ENCODE data around the gene XPC.

DNA sequence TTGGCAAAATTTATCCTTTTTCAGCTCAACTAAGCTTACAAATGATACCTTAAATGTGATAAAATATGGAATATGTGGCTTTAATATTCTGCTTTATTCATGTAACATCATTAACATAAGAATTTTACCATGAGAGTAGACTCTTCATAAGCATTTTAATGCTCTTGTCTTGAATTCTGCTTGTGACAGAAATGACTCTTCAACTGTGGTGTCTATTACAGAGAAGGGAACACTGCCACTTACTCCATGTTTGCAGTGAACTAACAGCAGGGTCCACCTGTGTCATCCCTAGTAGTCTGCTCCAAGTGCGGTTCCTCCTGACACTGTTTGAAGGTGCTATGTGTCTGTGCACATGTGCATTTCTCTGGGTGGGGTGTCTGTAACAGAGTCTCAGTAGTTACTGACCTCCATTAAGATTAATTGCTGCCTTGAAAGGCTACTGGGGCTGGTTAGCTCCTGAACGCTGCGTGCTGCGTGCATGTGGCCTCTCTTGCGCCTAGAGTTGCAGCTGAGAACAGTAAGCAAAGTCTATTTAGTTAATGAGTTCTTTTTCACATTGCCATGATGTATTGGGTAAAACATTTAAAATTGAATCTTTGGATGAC is 8.6 kb upstream of the XPC start:
- no peak for TF ChIP-seq POLR2AphosphoS5 (IDR thresholded peaks at IDR 0.05; ENCODE audit: low read depth, low read length)
- TF ChIP-seq TAF1 (IDR thresholded peaks at IDR 0.05; ENCODE audit: borderline replicate concordance, insufficient read depth, low read length): no peak
- TF ChIP-seq, protein P1, sequence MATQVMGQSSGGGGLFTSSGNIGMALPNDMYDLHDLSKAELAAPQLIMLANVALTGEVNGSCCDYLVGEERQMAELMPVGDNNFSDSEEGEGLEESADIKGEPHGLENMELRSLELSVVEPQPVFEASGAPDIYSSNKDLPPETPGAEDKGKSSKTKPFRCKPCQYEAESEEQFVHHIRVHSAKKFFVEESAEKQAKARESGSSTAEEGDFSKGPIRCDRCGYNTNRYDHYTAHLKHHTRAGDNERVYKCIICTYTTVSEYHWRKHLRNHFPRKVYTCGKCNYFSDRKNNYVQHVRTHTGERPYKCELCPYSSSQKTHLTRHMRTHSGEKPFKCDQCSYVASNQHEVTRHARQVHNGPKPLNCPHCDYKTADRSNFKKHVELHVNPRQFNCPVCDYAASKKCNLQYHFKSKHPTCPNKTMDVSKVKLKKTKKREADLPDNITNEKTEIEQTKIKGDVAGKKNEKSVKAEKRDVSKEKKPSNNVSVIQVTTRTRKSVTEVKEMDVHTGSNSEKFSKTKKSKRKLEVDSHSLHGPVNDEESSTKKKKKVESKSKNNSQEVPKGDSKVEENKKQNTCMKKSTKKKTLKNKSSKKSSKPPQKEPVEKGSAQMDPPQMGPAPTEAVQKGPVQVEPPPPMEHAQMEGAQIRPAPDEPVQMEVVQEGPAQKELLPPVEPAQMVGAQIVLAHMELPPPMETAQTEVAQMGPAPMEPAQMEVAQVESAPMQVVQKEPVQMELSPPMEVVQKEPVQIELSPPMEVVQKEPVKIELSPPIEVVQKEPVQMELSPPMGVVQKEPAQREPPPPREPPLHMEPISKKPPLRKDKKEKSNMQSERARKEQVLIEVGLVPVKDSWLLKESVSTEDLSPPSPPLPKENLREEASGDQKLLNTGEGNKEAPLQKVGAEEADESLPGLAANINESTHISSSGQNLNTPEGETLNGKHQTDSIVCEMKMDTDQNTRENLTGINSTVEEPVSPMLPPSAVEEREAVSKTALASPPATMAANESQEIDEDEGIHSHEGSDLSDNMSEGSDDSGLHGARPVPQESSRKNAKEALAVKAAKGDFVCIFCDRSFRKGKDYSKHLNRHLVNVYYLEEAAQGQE (IDR thresholded peaks at IDR 0.05; ENCODE audit: insufficient read depth in 1 of 2, low read depth in 2 of 2, low read length in 2 of 2): no peak
- no peak for TF ChIP-seq FOXP2 (optimal IDR thresholded peaks at IDR 0.05; ENCODE audit: borderline replicate concordance, extremely low read depth, extremely low read length, insufficient read depth)
